Amniotic epithelial cell (primary cell): ENCODE data around the gene SMAD4.
A peak's percentile ranks its signal among the peaks of the same experiment; 100 is the strongest.
"Not testable (repeated sequence)": the region's sequence is repeated elsewhere in the genome, so short reads cannot be mapped to it uniquely, and the experiment has no call there.

Experiments
- DNase-seq: peaks from one replicate; pipeline ENCODE4 v3.0.0-alpha.2; 2010; ENCODE audit warnings: low read depth

Gene SMAD4

DNA sequence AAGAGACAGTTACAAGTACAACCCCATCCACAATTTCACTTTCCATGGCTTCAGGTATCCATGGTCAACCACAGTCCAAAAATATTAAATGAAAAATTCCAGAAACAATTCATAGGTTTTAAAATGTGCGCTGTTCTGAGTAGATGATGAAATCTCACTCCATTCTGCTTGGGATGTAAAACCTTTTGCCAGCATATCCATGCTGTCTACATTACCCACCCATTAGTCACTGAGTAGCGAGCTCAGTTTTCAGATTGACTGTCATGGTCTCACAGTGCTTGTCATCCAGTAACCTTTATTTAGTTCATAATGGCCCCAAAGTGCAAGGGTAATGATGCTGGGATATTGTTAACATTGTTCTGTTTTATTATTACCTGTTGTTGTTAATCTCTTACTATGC lies 40.5 kb downstream of the SMAD4 start:
- DNase-seq: peak; percentile 85

DNA sequence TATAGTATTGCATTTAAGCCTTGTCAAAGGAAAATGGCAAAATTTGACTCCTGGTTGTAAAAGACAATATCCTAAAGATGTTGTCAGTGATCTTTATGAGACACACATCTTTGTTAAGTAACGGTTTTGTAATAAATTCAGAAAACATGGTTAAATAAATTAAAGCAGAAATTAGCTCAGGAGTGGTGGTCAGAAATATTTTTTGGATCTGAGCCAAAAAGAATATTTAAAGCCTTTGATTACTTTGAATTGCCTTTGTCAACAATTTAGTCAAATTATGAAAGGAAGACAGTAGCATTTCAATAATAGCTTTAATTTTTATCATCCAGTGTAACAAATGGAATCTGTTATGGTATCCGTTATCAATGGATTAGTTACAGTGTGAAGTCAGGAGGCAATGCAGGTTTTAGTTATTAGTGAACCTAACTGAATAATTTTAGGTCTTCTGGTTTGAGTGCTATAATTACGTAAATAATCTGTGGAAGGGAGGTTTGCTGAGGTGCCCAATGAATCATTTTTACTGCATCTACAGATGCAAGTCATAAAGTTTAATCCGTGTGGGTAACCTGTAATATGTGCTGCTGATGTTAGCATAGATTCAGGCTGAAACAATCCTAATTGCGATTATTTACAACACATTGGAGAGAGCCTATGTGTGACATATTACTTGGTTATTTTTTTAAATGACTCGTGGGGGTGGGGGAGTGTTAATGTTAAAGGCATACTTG lies 42.7 kb downstream of the SMAD4 start:
- DNase-seq: no peak

DNA sequence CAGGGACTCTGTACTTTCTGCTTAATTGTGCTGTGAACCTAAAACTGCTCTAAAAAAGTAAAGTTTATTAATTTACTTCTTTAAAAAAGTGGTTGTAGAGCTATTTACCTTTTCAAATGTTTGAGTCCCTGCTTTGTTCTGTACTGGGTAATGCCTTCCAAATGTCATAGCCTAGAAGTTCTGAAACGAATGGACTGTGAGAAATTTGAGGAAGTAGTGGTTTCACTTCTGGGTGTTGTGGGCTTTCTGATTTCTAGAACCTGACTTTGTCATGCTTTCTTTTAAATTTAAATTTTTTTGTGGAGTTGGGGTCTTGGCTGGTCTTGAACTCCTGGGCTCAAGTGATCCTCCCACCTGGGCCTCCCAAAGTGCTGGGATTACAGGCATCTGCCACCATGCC lies 44.6 kb downstream of the SMAD4 start:
- no peak for DNase-seq

DNA sequence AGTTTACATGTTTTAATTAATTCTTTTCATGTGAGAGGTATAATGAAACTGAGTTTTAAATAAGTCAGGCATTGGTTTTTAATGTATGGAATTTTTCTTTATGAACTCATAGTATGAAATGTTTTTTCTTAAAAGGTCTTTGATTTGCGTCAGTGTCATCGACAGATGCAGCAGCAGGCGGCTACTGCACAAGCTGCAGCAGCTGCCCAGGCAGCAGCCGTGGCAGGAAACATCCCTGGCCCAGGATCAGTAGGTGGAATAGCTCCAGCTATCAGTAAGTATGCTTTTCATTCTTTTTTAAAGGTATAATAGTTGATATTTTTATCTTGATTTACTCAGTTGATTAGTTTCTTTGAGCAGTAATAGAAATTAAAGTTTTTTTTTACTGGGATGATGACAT lies 46.5 kb downstream of the SMAD4 start:
- DNase-seq: no peak

DNA sequence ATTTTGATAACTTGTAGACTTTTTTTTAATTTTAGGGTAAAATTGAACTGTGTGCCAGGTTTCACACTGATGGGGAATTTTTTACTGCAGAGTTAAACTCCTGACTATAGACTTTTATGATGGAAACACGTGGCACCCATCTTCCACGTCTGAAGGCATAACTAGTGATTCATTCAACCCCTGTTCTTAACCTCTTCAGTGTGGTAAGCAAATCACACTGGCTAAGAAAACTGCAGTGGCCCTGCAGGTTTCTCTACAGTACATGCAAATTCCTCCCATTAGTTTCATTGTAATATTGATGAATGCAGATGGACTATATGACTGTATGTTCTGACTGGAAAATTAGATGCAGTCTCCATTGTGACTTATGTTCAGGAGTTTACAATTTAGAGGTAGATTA lies 47.2 kb downstream of the SMAD4 start:
- peak; percentile 75 for DNase-seq

DNA sequence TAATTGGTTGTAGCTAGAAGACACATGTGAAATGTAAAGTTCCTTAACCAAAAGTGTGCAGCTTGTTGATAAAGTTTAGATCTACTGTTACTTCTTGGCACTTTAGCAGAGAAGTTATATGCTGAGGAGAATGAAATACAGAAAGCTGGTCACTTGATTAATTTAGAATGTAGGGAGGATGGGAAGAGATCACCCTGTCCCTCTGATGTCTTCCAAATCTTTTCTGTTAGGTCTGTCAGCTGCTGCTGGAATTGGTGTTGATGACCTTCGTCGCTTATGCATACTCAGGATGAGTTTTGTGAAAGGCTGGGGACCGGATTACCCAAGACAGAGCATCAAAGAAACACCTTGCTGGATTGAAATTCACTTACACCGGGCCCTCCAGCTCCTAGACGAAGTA lies 48.0 kb downstream of the SMAD4 start:
- no peak for DNase-seq

DNA sequence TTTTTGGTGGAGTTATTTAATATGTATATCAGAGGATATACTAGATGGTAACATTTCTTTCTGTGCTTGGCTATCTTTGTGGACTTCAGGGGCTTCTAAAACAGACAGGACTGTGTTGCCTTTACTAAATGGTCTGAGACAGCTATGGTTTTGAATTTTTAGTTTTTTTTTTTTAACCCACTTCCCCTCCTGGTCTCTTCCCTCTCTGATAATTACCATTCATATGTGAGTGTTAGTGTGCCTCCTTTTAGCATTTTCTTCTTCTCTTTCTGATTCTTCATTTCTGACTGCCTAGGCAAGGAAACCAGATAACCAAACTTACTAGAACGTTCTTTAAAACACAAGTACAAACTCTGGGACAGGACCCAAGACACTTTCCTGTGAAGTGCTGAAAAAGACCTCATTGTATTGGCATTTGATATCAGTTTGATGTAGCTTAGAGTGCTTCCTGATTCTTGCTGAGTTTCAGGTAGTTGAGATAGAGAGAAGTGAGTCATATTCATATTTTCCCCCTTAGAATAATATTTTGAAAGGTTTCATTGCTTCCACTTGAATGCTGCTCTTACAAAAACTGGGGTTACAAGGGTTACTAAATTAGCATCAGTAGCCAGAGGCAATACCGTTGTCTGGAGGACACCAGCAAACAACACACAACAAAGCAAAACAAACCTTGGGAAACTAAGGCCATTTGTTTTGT lies 52.7 kb downstream of the SMAD4 start:
- DNase-seq: no peak

DNA sequence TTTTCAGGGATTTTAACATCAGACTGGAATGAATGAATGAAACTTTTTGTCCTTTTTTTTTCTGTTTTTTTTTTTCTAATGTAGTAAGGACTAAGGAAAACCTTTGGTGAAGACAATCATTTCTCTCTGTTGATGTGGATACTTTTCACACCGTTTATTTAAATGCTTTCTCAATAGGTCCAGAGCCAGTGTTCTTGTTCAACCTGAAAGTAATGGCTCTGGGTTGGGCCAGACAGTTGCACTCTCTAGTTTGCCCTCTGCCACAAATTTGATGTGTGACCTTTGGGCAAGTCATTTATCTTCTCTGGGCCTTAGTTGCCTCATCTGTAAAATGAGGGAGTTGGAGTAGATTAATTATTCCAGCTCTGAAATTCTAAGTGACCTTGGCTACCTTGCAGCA lies 53.4 kb downstream of the SMAD4 start:
- no peak for DNase-seq

DNA sequence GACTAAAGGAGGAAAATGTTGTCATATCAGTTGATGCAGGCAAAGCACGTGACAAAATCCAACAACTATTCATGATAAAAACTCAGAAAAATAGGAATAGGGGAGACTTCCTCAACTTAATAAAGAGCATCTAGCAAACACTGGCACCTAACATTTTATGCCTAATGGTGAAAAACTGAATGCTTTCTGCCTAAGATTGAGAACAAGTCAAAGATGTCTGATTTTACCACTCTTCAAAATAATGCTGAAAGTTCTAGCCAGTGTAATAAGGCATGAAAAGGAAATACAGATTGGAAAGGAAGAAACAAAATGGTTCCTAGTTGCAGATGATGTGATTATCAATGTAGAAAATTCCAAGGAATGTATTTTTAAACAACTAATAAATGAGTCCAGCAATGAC lies 58.4 kb downstream of the SMAD4 start:
- DNase-seq: no peak

DNA sequence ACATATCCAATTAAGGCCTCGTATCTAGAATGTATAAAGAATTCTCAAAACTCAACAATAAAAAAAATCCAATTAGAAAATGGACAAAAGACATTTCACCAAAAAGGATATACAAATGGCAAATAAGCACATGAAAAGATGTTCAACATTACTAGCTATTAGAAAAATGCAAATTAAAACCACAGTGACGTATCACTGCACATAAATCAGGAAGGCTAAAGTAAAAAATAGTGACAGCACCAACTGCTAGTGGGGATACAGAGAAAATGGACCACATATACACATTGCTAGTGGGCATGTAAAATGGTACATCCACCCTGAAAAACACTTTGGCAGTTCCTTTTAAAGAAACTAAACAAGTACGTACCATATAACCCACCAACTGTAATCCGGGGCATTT lies 59.7 kb downstream of the SMAD4 start:
- no peak for DNase-seq

DNA sequence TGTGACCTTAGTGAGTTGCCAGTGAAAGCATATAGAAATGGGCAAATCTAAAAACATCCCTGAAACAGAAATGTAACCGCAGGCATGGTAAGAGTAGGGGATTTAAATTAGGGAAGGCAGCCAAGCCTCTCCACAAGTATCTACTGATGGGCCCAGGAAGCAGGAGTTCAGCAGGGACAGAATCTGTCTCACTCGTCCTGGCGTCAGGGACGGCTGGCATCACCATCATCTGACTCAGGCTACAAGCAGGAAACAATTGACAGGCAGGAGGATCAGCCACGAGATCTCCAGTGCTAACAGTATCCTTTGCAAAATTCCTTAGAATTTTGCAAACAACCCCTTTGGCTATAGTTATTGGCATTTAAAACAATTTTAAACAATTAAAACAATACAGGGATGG lies 61.3 kb downstream of the SMAD4 start:
- DNase-seq: no peak

DNA sequence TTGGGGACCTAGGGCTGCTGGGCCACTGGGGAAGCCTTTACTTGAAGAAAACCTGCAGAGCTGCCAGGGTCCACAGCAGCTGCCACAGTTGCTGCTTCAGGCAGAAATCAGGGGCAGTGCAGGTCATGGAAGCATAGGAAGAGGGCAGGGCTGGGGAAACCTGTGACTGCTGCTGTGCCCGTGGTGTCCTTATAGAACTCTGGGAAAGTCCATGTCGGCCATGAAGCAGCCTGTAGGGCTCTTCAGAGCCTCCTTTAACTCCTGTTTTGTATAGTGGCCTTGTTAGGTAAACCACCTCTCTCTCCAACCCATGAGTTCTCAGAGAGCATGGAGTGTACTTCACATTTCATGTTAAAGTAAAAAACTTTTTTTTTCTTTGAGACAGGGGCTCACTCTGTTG lies 62.1 kb downstream of the SMAD4 start:
- no peak for DNase-seq

DNA sequence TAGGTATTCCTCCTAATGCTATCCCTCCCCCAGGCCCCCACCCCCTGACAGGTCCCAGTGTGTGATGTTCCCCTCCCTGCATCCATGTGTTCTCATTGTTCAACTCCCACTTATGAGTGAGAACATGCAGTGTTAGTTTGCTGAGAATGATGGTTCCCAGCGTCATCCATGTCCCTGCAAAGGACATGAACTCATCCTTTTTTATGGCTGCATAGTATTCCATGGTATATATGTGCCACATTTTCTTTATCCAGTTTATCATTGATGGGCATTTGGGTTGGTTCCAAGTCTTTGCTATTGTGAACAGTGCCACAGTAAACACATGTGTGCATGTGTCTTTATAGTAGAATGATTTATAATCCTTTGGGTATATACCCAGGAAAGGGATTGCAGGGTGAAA lies 63.0 kb downstream of the SMAD4 start:
- not testable (repeated sequence) for DNase-seq

DNA sequence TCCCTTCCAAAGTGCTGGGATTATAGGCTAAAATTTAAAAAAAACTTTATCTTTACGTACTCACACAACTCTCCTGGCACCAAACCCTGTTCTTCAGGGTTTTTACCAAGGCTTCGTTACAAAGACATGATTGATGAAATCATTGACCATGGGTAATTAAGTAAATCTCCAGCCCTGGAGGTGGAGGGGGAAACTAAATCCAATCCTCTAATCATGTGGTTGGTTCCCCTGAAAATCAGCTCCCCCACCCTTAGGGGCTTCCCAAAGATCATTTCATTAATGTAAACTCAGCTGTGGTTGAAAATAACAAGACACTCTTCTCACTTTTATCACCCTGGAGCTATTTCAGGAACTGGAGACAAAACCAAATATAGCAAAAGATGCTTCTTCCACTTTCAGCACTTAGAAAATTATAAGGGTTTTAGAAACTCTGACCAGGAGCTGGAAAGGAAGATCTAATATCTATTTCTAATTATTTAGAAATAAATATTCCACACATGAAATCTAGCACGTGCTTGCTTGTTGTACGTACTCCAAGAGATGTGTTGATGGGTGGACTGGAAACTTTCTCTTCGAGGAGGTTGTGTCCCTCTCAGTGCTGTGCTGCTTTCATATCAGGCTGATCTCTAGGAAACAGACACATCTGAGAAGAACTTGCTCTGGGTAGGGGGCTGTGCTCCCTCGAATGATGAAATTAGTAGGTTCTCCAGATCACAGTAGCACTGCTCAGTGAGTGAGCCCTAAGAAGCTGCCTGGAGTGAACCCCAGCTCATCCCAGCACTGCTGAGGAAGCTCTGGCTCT lies 67.2 kb downstream of the SMAD4 start:
- DNase-seq: no peak

DNA sequence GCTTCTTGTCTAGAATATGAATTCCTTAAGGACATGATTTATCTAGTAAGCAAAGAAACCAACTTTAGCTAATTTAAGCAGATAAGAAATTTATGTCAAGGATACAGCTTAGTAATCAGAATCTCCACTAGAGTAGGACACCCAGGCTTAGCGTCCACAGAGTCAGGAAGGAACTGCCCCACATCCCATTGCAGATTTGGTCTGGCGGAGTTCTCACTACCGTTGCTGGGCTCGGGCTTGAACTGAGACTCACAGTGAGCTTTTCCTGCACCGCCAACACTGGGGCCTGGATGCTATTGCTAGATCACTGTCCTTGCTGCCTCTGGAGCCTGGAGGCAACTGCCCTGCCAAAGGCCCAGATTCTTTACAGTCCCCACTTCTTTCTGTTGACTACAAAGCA lies 68.1 kb downstream of the SMAD4 start:
- no peak for DNase-seq

DNA sequence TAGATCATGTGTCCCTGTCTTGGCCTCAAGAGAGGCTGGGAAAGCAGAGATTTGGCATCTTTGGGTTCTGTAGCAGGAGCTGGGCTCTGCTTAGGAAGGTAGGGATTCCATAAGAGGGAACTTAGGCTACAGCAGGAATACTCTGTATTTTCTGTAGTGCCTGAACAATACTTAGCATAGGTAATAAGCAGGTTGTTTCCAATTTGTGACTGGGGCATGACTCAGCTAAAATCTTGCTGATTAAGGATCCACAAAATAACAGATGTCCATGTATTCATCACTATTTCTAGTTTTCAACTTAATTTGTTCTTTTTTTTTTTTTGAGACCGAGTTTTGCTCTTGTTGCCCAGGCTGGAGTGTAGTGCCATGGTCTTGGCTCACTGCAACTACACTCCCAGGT lies 68.5 kb downstream of the SMAD4 start:
- no peak for DNase-seq

DNA sequence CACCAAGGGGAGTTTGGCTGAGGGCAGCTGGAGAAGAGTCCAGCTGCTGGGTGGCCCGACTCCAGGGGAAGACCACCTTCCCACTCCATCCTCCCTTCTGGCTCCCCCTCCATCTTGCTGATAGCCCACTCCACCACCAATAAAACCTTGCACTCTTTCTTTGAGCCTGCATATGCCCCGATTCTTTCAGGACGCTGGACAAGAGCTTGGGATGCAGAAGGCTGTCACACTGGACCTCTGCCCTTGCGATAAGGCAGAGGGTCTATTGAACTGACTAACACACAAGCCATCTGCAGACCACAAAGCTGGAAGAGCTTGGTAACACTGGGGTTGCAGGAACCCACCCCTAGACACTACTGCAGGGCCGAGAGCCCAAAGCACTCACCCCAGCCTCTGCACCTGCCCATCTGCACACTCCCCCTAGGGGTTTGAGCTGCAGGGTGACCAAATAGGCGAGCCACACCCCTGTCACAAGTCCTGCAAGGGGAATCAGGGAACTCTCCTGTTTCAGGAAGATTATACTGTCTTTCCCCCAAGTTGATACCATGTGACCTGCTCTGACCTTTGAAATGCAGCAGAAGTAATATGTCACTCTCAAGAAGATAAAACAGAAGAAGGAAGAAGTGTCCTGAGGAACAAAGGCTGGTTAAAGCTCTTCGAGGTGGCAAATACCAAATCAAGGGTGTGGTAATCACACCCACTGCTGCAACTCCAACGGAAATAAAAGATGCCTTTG lies 70.5 kb downstream of the SMAD4 start:
- DNase-seq: no peak

DNA sequence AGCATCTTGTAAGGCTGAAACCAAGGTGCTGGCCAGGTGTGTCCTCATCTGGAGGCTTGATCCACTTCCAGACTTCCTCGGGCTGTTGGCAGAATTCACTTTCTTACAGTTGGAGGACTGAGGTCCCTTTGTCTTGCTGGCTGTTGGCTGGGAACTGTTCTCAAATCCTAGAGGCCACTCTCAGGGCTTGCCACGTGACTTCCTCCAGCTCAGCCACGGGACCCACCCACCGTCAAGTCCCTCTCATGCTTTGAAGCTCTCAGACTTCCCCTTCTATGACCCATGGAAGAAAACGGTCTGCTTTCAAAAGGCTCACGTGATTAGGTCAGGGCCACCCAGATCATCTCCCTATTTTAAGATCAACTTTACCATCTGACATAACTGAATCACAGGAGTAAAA lies 77.1 kb downstream of the SMAD4 start:
- DNase-seq: no peak

DNA sequence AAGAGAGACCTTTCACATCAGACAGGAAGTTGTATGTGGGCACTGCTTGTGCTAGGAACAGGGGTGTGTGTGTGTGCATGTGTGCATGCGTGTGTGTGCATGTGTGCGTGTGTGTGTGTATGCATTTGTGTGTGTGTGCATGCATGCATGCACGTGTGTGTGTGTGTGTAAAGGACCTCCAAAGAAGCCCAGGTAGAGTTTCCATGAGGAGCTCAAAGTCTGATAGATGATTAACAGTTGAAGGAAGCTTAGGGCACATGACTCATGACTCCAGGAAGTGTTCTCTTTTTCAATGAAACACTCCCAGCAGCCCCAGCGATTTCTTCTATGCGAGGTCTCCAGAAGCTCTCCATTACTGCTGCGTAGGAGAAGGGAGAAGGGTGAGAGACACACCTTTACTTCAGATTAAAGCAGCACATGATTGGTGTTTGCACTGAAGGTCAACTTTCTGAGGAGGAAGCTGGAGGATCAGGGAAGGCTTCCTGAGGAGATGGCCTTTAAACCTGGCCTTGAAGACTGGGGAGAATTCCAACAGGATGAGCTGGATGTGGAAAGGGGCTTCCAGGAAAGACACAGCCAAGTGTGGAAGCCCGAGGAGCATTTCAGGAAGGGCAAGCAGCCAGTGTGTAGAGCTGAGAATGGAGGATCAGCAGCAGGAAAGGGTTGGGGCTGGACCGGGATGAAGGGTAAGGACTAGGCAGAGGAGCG lies 77.7 kb downstream of the SMAD4 start:
- no peak for DNase-seq

DNA sequence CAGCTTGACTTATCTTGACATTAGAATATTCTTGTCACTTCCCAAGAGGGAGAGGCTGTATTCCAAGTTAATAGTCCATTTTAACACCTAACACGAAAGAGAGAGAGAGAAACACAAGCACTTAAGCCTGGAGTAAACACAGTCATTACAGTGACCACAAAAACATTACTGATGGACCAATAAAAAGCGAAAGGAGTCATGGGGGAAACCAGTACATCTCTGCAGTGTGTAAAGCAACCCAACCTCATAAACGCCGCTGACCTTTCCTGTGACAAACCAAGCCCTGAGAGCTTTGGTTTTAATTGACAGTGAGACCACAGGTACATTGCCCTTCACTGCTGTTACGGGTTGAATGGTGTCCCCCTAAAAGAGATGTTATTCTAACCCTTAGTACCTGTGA lies 78.3 kb downstream of the SMAD4 start:
- no peak for DNase-seq

DNA sequence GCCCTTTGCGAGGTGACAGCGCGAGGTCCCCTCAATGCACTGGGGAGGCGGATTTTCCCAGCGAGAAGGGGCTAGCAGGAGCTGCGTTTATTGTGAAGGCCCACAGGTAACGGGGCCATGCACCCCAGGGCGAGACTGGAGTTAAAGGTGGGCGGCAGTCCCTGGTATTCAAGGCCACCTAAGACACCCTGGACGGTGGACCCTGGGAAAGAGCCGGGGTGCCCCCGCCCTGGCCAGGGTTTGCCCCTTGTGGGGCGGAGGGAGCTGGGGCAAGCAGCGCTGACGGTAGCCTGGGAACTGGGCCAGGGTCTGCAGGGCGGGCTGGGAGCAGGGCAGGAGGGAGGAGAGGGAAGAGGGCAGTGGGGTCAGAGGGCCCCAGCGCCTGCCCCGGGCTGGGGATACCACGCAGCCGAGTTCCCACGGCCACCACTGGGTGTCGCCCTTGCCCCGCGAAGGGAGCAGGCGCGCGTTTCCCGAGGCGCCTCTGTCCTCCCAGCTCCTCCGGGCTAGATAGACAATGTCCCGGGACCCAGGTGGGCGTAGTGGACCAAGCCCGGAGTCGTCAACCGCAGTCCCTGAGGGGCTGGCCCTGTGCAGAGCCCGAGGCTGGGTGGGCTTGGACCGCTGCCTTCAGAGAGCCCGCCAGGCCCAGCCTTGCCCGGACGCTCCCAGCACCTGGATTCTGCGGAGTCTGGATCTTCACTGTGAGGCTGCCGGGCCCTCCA lies 80.2 kb downstream of the SMAD4 start:
- no peak for DNase-seq
